Stimulated activated CD8-positive, alpha-beta memory T cell treated with anti-CD3 and anti-CD28 coated beads, Interleukin-15, amount 100 ng/mL, for 4 hours (primary cell): Measurements from ENCODE around the gene UNC5C.

Experiments
- DNase-seq, 2 donors: peaks; one replicate each; pipeline ENCODE4 v3.0.0-alpha.2; 2020; ENCODE audit warnings: low read depth in 2 of 2

Gene UNC5C

DNA sequence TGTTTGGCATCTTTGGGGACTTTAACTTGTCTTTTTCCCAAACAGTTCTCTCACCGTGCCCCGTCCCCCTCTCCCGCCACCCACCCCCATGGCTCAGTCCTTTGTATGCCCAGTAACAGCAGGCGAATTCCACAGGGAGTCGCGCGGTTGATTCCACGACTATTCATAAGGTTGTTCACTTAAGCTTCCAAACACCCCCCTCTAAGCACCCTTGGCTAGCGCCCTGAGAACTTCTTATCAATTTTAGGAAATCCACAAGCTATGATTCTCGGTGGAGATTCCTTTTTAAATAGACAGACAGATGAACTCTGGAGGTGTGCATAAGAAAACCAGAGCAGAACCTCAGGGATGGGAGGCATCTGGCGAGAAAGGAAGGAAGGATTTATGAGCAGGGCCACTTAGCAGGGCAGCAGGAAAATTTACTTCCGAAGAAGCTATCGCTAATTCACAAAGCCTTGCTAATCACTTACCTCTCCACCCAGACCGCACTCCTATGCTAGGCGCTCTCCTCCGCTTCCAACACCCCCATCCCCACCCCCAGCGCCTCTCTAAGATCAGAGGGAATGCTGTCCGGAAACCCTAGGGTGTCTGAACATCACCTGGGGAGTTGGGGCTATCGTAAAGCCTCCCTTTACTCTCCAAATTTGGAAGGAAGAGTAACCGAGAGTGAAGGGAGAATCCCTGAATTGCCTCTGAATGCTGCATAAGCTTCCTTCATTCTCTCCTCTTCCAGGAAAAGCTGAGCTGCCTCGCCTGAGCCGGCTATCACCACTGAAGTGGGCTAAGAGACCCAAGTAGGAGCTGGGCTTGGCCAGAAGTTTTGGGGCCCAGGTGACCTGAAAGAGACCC, 1.7 kb downstream of the UNC5C start:
- no peak for DNase-seq

DNA sequence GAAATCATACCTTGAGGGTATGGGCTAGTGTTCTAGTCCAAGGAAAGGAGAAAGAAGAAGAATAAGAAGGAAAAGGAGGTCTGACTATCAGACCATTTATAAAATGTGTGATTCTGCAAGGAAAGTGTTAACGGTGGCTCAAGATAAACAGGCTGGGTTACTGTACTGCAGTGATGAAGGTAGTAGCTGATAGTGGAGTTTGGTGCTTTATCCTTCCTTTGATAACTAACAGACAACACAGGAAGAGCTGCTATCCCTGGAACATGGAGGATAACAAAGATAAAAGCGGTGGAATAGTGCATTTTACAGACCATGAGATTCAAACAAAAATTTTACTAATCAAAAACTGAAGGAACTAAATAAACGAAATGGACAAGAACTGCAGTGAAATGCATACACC, 2.6 kb downstream of the UNC5C start:
- DNase-seq = no peak

DNA sequence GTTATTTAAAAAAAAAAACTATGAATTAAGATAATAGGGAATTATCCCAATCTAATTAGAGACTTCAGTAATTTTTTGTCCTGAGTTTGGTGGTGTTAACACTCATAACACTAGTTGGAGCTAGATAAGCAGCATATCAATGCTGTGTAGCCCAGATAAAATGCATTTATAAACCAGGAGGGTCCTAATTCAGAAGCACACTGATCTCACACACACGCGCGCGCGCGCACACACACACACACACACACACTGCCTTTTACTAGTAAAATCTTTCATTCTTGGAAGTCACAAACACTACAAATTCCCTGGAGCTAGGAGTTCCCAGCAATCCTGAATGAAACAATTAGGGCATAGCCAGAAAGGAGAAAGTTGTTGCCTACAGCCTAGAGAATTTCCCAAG, 3.2 kb downstream of the UNC5C start:
- DNase-seq = no peak

DNA sequence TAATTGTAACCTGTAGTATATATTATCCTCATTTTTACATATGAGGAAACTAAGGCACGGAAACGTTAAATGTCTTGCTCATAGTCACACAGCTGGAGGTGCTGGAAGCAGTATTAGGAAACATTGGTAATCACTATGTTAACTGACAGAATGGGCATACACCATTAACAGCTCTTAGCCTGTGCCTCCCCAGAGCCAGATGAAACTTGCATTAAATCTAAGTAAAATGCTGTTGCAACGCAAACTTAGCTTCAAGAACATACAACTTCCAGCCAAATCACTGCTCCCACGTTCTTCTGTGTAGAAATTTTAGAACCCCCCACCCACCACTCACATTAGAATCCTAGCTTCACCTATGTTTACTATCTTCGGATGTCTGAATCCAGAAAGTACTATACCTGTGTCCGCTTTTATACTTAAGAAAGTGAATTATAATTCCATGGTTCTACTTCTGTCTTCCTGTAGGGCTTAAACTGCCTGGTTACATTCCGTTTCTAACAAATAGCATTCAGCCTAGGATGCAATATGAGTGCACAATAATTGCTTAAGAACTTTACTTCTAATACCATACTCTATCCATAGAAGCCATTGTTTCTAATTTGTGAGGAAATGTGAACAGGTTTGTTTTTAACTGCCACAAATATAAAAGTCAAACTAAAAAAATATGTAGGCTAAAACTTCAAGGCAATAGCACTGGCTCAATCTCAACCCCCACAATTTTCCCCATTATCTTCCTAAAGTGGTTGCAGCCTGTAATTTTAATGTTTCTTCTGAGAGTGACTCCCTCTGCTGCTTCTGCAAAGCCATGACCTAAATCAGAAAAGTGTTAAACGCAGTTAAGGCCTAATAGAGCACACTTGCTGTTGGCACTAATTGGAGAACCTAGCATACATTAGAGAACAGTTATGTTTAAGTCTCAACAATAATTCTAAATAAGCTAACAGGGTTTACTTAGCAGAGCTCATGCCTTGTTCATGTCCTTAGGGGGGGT, 4.4 kb downstream of the UNC5C start:
- DNase-seq = no peak

DNA sequence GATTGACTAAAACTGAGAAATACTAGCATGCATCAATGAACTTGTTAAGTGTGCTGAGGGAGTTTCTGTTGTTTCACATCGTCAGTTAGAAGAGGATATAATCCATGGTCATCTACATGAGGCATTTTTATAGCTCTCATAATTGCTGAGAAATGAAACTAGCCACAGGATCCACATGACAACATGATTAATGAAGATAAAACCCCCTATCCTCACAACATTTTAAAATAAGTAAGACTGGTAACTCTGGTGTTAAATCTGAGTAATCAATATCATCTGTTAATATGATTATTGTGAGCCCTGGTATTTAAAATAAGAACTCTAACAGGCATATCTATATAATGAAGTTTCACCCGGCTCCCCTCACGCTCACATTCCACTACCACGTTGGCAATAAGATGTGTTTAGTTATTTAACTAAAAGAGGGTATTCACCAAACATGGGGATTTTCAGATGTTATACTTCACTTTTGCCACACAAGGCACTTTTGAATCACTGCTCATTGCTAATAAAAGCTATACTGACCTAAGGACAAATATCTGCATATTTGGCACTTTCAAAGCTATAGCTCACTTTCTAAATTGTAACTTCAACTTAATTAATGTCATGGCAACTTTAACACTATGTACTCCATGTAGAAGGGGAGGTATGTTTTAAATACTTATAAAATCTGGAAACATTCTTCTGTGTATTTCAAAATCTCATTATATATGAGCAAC, 6.7 kb downstream of the UNC5C start:
- no peak for DNase-seq

DNA sequence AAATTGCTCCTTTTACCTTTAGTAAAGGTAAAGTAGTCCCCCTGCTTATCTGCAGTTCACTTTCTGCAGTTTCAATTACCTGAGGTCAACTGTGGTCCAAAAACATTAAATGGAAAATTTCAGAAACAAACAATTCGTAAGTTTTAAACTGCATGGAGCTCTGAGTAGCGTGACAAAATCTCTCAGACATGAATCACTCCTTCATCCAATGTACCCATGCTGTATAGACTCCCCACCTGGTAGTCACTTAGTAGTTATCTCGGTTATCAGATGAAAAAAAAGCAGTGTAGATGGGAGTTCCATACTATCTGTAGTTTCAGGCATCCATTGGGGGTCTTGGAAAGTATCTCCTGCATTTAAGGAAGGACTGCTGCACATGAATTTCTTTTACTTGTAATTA, 7.7 kb downstream of the UNC5C start:
- DNase-seq = no peak

DNA sequence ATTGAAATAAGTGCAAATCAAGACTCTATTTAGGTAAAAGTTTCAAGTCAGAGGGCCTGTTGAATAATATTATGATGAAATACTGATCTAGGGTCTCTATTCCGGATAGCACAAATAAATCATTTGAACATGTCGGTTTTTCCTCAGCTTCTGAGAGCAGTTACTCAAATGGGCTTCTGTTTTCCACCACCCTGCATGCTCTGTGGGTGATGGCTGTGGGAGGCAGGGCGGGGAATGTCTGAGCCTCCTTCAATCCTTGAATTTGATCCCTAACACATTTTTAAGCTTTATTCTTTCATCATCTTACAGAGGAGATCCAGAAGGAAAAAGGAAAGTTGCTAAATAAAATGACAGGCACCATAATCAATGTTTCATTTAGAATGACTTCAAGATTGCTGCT, 8.5 kb downstream of the UNC5C start:
- no peak for DNase-seq

DNA sequence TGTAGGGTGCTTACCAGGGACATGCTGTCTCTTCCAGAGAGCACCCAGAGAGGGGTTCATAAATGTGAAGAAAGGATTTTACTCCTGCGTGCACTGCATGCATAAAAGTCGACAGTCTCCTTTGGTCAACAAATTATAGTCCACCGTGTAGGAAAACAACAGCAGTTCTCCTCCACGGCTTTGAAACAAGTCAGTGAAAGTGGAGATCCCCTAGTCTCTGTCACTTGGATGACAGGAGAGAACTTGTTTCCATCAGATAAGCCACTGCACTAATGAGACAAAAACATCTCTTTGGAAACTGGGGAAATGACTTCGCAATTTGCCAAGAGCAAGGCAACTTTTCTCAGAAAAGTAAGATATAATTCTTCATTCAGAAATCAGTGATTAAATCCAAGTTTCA, 9.7 kb downstream of the UNC5C start:
- no peak for DNase-seq

DNA sequence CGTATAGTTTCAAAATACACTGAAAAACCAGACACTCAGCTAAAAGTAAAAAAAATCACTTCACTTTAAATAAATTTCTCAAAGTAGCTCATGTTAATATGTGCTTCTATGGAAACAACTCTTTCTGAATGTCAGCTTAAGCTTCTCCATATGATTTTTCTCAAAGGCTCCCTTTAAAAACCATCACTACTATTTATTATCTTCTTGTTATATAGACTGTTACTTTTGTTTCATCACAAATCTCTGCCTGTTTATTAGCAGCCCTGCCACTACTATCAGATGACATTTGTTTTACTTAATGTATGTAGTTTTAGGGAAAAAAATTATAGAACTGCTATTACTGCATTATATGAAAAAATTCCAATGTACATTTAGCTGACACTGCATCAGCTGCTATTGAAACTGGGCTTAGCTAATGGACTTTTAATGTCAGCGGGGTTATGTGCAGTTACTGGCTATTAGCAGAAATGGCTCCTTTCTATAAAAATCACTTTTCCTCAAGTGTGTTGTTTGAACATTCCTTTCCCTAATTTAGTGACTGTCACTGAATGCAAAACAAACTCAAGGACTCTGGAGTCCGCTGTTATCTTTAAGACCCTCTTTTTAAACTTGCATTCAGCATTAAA, 10.8 kb downstream of the UNC5C start:
- DNase-seq = no peak

DNA sequence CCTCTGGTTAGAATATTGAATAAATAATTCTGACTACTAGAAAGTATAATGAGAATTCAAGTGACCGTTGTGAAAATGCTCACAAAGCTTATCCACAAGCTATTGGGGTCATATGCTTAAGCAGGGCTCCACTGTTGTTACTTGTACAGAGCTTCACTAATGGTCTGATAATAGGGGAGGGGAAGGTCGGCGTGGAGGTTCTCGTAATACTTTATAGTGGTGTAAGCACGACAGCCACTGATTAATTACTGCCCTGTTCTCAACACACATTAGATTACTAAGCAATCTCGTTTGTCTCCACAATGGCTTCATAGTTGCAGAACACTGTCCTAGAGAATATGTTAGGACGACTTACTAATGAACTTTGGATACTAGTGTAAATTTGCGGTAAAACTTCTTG, 11.6 kb downstream of the UNC5C start:
- no peak for DNase-seq

DNA sequence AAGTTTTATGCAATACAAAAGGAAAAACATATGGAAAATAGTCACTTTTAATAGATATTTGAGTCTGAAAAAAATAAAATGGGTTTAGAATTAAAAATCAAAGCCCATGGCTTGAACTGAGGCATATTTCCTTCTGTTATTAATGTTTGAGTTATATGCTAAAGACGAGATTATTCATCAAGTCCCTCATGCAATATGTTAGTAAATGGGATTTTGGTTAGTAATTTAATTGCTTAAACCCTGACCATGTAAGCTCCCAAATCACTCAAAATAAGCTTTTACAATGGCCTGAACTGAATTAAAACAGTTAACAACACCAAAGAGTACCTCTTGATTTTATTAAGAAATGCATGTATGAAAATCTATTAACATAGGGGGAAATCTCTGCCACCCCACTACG, 12.1 kb downstream of the UNC5C start:
- DNase-seq = no peak

DNA sequence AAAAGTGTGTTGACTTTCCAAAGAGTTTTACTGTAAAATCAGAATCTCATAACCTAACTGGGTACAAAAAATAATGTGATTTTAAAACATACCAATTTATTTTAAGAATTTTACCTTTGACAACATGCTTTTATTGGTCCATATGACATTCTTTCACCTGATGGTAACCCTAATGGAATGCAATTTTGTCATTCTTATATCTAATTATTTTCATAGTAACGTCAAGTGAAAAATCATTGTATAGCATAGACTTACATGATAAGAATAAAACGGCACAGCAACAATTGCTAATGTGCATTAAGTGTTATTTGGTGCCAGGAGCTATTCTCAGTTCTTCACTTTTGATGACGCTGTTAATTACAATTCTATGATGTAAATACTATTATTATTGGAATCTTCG, 13.6 kb downstream of the UNC5C start:
- DNase-seq = no peak

DNA sequence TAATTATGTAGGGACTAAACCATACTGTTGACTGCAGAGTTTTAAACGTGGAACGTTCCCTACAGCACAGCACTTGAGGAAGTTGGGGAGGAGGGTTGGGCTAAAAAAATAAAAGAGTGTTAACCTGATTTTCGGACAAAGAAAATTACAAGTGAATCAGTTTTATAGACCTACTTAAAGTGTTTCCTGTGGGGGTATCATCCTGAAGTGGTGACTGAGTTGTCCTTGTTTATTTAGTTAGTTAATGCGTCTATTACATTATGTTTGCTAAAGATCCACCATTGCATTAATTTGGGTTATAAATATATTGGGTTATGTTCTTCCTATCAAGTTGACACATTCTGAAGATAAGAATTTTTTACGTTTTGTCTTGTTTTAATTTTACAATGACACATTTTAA, 14.7 kb downstream of the UNC5C start:
- DNase-seq = no peak

DNA sequence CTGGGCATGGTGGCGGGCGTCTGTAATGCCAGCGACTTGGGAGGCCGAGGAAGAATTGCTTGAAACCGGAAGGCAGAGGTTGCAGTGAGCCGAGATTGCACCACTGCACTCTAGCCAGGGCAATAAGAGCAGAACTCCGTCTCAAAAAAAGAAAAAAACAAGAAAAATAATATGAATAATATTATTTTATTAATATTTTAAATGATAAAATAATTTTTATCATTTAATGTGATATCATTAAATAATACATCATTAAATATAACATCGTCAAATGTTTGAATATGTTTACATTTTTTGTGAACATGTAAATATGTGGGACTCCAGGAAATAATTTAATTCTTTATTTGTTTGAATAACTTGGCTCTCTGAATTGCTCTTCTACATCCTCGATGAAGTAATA, 15.5 kb downstream of the UNC5C start:
- no peak for DNase-seq

DNA sequence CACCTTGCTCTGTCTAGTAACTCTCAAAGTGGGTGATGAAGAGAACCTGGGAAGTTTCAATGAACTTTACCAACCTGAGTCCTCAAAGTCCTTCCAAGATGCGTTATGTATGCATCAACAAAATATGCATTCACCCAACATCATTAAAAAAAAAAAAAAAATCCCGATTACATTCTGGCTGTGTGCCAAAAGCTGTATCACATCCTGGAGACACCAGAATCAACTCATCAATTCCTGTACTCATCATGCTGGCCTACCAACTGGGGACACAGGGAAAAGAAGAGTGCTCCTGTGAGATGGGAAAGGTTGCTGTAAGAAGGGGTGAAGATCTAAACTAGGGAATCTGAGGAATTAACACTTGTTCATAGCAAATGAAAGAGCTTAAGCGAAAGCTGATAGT, 16.5 kb downstream of the UNC5C start:
- DNase-seq = no peak

DNA sequence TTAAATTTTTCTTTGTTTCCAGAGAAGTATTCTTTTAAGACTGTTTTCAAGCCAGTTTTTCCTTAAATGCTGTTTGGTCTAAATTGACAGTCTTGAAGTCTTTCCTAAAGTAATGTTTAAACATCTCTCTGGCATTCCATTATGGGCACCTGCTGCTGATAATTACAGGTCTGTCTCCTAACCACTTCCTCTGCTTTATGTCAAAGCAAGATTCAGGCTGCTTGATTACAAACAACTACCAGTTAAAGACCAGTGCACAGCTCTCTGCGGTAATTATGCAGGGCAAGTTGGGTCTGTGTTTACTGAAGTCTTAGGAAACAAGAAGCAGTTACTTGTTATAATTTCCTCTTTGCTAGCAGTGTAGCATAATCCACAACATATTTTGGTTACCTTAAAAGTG, 17.6 kb downstream of the UNC5C start:
- no peak for DNase-seq

DNA sequence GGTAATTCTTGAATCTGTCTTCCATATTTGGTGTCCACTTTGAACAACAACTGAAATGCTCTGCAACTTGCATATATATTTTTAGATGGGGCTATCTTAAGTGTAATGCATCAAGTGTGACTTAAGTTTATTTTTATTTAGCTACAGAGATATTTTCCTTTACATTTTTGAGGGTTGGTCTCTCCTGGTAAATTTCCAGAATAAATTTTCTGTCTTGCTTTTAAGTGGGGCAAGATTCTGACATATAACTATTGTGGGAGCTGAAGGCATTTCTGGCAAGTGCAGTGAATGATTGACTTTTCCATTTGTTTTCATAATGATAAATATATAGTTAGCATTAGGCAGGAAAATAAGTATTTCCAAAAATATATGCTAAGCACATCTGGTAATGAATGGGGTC, 18.8 kb downstream of the UNC5C start:
- DNase-seq = no peak

DNA sequence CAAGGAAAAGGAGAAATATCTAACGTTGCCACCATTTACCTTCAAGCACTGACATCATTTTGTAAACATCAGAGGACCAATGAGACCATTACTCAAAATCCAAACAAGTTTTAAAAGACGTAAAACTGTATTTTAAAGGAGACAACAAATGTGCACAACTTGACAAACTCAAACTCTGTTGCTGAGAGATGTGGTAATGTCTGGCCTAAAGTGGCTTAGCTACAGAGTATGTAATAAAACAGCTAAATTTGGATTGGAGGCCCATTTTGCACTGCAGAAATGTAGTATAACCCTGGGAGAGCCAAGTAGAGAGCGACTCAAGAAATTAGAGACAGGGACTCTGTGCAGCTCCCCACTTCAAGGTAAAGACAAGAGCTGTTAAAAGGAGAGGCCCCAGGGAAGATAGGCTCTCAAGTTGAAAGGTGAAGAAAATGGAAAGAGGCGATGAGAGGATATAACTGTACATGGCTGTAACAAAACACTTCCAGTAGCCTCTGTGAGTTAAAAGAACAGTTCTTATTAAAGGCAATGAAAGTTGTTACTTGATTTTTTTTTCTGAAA, 20.3 kb downstream of the UNC5C start:
- DNase-seq = no peak

DNA sequence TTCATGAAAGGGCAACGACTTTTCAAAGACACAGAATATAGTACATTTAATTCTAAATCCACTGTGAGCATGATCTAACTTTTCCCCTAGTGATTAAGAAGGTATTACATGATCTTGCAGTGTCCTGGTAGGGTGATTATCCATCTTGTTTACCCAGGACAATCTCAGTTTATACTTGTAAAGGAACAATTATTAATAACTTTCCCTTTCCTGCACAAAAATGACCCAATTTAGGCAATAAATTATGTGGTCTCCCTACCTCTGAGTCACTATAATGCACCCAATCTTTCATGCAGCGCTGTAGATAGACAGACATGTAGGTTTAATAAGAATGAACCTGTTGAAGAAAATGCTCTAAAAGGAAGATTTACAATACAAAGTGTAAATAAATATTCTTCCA, 22.7 kb downstream of the UNC5C start:
- DNase-seq = no peak

DNA sequence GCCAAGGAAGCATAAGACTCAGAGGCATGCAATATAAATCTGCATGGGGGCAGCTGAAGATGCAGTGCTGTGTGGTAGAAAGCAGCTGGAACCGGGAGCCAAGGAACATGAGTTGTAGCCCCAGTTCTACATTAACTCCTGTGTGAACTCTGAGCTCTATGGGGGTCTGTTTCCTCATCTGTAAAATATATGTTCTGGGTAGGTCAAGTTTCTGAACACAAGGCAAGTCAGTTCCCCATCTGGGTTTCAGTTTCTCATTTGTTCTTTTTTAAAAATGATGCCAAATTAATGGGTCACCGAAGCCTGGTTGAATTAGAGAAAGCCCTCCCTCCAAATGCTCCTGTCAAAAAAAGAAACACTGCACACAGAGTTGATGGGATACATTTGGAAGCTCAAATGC, 24.0 kb downstream of the UNC5C start:
- DNase-seq = no peak

DNA sequence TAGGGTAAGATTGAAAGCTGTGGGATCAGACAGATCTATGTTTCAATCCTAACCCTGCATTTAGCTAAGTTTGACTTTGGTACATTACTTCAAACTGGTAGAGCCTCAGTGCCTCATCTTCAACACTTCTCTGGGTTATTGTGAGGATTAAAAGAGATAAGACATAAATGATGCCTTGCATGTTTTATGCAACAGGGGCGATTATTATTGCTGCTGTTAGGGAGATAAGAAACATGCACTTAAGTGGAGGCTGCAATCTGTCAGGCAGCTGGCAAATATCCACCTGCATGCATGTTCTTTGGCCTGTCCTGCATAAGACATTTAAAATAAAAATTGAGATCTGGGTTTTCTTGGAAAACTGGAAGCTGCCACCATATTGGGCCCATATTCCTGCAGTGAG, 24.6 kb downstream of the UNC5C start:
- no peak for DNase-seq
